Measurements from ENCODE around the gene EDRF1.
A peak's percentile ranks its signal among the peaks of the same experiment; 100 is the strongest.

Gene EDRF1, protein sequence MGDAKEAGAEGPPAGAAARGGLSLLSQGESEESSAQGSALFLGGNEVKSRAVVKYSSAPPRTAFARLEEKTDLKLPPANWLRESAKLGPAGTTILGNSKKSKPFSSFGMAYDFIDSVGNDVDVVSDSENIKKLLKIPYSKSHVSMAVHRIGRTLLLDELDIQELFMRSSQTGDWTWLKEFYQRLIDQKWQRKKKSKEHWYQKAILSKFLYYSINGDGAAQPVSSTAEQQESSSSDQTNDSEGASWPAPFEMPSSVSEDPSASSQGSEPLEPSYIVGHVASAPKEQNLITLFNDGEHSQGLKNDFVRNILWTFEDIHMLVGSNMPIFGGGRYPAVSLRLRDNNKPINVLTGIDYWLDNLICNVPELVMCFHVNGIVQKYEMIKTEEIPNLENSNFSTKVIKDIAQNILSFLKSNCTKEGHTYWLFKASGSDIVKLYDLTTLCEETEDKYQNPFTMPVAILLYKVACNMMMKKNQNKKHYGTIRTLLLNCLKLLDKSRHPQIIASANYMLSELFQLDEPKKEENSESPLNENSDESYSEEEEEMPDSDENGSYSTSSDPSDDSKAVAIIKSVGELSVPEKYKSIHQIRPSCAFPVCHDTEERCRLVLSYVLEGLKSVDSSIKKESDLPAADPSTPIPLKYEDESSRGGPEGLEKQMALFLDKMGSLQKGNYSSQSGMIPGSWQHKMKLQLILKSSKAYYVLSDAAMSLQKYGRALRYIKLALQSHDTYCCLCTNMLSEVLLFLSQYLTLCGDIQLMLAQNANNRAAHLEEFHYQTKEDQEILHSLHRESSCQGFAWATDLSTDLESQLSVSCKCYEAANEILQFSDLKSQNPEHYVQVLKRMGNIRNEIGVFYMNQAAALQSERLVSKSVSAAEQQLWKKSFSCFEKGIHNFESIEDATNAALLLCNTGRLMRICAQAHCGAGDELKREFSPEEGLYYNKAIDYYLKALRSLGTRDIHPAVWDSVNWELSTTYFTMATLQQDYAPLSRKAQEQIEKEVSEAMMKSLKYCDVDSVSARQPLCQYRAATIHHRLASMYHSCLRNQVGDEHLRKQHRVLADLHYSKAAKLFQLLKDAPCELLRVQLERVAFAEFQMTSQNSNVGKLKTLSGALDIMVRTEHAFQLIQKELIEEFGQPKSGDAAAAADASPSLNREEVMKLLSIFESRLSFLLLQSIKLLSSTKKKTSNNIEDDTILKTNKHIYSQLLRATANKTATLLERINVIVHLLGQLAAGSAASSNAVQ

DNA sequence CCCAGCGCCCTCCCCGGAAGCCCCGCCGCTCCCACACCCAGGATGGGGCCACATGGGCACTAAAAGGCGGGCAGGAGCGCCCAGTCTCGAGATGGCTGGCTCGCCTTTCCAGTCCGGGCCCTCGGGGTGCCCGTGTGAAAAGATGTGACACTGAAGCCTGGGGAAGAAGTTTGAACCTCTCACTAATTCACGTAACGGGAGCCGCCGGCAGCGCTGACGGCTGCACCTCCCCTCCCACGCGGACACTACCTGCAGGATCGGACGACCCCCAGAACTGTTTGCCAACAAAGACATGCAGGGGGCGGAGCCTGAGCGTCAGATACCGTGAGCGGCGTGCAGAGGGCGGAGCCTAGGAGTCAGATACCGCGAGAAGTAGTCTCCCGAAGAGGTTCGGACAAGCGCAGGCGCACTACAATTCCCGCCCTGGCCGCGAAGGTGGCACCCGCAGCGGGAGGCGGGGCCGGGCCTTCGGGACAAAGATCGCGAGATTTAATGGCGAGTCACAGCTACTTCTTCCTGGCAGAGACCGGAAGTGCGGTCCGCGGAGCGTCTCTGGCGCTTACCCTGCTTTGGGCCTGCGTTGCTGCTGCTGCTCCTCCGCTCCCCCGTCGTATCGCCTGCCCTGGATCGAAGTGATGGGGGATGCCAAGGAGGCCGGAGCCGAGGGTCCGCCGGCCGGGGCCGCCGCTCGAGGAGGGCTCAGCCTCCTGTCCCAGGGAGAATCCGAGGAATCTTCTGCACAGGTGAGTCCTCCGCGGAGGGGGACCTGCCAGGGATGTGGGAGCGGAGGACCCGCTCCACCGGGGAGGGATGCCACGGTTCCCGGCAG is at the start of gene EDRF1:
TSS of gene EDRF1 (plus strand) at position 537 of the 829 bp plus-strand sequence. CDS start at position 636, 99 bp downstream.
- Histone ChIP-seq H3K9me2 (ENCODE audit: low read depth, low read length) (no peaks in the 10 kb centered on the region), H3K36me3 (ENCODE audit: insufficient read depth, low read length) (peaks cover 33% of the 10 kb centered on the region), H2AFZ (ENCODE audit: low read length) (peak within 1 kb of the TSS; percentile 25; the same call in 1 of the 2 replicates), H3K9me3 (ENCODE audit: low read length) (no peaks in the 10 kb centered on the region), H4K20me1 (ENCODE audit: insufficient read depth, low read length) (no peaks in the 10 kb centered on the region), H3K4me3 (ENCODE audit: low read depth, low read length, poor library complexity, severe bottlenecking) (peak within 1 kb of the TSS; percentile 79), H3K27ac (ENCODE audit: low read depth, low read length, poor library complexity, severe bottlenecking) (peak within 1 kb of the TSS; percentile 43), H3K79me2 (ENCODE audit: insufficient read depth, low read length) (peaks cover 20% of the 10 kb centered on the region; the same call in 1 of the 2 replicates), H3K4me2 (ENCODE audit: low read length) (peak within 1 kb of the TSS; percentile 72), H3K4me1 (ENCODE audit: insufficient read depth, low read length, severe bottlenecking) (peaks cover 25% of the 10 kb centered on the region), H3K27me3 (ENCODE audit: insufficient read depth, low read length) (no peaks in the 10 kb centered on the region), H3F3A (ENCODE audit: insufficient read depth, low read length) (no peaks in the 10 kb centered on the region), H3K9ac (ENCODE audit: low read length) (peak within 1 kb of the TSS; percentile 79)
- TF ChIP-seq EZH2 (IDR thresholded peaks at IDR 0.05; ENCODE audit: borderline replicate concordance, low read length) (no peak), CTCF (IDR thresholded peaks at IDR 0.05; ENCODE audit: low read length) (no peak)

- Histone ChIP-seq H3K36me3 (ENCODE audit: insufficient read depth, low read length) (no peaks in the 10 kb centered on the region), H3K4me3 (ENCODE audit: low read depth, low read length, poor library complexity, severe bottlenecking) (no peak overlapping the region), H3K4me1 (ENCODE audit: insufficient read depth, low read length, severe bottlenecking) (no peaks in the 10 kb centered on the region), H3K9ac (ENCODE audit: low read length) (no peak overlapping the region), H3K9me3 (ENCODE audit: low read length) (0 out of 2 replicates have a peak, but pooled peaks cover 5% of the 10 kb centered on the region), H3K27ac (ENCODE audit: low read depth, low read length, poor library complexity, severe bottlenecking) (no peak overlapping the region), H4K20me1 (ENCODE audit: insufficient read depth, low read length) (no peaks in the 10 kb centered on the region), H2AFZ (ENCODE audit: low read length) (no peak overlapping the region), H3F3A (ENCODE audit: insufficient read depth, low read length) (no peaks in the 10 kb centered on the region), H3K27me3 (ENCODE audit: insufficient read depth, low read length) (no peaks in the 10 kb centered on the region), H3K4me2 (ENCODE audit: low read length) (no peak overlapping the region), H3K79me2 (ENCODE audit: insufficient read depth, low read length) (no peaks in the 10 kb centered on the region), H3K9me2 (ENCODE audit: low read depth, low read length) (no peaks in the 10 kb centered on the region)
- TF ChIP-seq EZH2 (IDR thresholded peaks at IDR 0.05; ENCODE audit: borderline replicate concordance, low read length) (no peak), CTCF (IDR thresholded peaks at IDR 0.05; ENCODE audit: low read length) (no peak)
These were observed 46.6 kb upstream of the EDRF1 start for GRCh38 chr10:125672884-125673283.

Measured in OCI-LY1 (cell line).